HG02759 (cell line): ENCODE results near the gene PCDHB5.
"Not testable (repeated sequence)": the region's sequence is repeated elsewhere in the genome, so short reads cannot be mapped to it uniquely, and the experiment has no call there.

Experiments
- ATAC-seq: cut with Tn5 transposase; IDR thresholded peaks from one replicate; pipeline ENCODE4 v1.9.1; 2021; ENCODE audit warnings: mild to moderate bottlenecking, moderate library complexity; ENCODE audit not compliant: unreplicated experiment

PCDHB5 gene

DNA sequence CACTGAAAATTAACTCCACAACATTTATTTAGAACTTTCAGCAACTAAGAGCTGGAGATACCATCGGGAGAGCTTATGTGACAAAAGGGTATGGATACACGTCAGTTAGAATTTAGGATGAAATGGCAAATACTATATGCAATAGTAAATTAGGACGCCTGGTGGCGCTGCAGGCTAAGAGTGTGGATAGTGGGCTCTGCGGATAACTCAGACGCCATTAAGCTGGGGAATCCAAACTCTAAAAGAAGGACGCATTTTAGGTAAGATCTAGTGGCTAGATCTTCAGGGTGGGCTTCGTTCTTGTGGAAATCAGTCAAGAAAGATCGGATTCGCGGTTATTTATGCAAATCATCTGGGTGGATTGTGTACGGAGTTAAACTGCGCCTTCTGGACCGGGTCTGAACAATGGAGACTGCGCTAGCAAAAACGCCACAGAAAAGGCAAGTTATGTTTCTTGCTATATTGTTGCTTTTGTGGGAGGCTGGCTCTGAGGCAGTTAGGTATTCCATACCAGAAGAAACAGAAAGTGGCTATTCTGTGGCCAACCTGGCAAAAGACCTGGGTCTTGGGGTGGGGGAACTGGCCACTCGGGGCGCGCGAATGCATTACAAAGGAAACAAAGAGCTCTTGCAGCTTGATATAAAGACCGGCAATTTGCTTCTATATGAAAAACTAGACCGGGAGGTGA lies at the start of gene PCDHB5:
Gene PCDHB5, plus strand, starts transcription at position 177 of the 688 bp plus-strand sequence. Its CDS starts 229 bp downstream, at position 406.
- ATAC-seq = no peak

DNA sequence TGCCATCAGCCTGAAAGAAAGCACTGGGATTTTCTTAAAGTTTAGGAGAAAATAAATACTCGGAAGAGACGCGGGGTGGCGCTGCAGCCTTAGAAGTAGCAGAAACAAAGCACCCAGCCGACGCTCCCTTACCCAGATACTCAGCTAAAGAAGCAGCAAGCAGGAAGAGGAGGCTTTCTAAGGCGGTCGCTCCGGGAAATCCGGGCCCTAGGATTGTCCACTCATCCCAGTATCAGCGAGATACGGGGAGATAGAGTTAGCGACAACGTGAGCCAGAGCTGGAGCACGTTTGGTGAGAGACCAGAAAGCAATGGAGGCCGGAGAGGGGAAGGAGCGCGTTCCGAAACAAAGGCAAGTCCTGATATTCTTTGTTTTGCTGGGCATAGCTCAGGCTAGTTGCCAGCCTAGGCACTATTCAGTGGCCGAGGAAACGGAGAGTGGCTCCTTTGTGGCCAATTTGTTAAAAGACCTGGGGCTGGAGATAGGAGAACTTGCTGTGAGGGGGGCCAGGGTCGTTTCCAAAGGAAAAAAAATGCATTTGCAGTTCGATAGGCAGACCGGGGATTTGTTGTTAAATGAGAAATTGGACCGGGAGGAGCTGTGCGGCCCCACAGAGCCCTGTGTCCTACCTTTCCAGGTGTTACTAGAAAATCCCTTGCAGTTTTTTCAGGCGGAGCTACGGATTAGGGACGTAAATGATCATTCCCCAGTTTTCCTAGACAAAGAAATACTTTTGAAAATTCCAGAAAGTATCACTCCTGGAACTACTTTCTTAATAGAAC lies 40.3 kb upstream of the PCDHB5 start, which contains the start of gene PCDHB2:
Gene PCDHB2, plus strand, starts transcription at position 135 of the 782 bp plus-strand sequence. Its CDS starts 176 bp downstream, at position 311.
- ATAC-seq = no peak

DNA sequence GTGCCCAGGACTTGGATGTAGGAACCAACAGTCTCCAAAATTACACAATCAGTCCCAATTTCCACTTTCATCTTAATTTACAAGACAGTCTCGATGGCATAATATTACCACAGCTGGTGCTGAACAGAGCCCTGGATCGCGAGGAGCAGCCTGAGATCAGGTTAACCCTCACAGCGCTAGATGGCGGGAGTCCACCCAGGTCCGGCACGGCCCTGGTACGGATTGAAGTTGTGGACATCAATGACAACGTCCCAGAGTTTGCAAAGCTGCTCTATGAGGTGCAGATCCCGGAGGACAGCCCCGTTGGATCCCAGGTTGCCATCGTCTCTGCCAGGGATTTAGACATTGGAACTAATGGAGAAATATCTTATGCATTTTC lies 39.8 kb upstream of the PCDHB5 start:
- no peak for ATAC-seq

DNA sequence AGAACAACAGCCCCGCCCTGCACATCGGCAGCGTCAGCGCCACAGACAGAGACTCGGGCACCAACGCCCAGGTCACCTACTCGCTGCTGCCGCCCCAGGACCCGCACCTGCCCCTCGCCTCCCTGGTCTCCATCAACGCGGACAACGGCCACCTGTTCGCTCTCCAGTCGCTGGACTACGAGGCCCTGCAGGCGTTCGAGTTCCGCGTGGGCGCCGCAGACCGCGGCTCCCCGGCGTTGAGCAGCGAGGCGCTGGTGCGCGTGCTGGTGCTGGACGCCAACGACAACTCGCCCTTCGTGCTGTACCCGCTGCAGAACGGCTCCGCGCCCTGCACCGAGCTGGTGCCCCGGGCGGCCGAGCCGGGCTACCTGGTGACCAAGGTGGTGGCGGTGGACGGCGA lies 38.8 kb upstream of the PCDHB5 start:
- not testable (repeated sequence) for ATAC-seq

DNA sequence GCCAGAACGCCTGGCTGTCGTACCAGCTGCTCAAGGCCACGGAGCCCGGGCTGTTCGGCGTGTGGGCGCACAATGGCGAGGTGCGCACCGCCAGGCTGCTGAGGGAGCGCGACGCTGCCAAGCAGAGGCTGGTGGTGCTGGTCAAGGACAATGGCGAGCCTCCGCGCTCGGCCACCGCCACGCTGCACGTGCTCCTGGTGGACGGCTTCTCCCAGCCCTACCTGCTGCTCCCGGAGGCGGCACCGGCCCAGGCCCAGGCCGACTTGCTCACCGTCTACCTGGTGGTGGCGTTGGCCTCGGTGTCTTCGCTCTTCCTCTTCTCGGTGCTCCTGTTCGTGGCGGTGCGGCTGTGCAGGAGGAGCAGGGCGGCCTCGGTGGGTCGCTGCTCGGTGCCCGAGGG lies 38.4 kb upstream of the PCDHB5 start:
- ATAC-seq = not testable (repeated sequence)

DNA sequence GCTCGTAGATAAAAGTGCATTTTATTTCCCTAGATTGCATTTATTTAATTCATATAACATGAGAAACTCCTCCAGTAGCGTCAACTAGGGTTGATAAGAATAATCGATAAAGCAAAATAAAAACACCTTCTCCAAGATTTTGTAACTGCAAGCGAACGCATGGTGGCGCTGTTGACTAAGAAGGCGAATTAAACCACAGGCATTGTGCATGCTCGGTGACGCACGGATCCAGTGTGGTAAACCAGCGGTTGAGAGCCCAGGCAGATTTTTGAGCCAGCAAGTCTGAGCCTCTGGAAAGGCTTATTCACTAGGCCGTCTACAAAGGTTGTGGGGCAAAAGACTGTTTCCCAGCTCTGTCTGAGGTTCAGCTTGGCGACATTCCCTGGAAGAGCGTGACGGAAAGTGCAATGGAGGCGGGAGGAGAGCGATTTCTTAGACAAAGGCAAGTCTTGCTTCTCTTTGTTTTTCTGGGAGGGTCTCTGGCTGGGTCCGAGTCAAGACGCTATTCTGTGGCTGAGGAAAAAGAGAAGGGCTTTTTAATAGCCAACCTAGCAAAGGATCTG lies 34.7 kb upstream of the PCDHB5 start, which contains the start of gene PCDHB3:
Gene PCDHB3, plus strand, starts transcription at position 231 of the 563 bp plus-strand sequence. Its CDS starts 177 bp downstream, at position 408.
- no peak for ATAC-seq

DNA sequence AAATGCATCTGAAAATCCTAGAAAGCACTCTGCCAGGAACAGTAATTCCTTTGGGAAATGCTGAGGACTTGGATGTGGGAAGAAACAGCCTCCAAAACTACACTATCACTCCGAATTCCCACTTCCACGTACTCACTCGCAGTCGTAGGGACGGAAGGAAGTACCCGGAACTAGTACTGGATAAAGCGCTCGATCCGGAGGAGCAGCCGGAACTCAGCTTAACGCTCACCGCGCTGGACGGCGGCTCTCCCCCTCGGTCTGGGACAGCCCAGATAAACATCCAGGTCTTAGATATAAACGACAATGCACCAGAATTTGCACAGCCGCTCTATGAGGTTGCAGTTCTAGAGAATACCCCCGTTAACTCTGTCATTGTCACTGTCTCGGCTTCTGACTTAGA lies 33.9 kb upstream of the PCDHB5 start:
- no peak for ATAC-seq

DNA sequence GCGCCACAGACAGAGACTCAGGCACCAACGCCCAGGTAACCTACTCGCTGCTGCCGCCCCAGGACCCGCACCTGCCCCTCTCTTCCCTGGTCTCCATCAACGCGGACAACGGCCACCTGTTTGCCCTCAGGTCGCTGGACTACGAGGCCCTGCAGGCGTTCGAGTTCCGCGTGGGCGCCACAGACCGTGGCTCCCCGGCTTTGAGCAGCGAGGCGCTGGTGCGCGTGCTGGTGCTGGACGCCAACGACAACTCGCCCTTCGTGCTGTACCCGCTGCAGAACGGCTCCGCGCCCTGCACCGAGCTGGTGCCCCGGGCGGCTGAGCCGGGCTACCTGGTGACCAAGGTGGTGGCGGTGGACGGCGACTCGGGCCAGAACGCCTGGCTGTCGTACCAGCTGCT lies 32.9 kb upstream of the PCDHB5 start:
- ATAC-seq = not testable (repeated sequence)

DNA sequence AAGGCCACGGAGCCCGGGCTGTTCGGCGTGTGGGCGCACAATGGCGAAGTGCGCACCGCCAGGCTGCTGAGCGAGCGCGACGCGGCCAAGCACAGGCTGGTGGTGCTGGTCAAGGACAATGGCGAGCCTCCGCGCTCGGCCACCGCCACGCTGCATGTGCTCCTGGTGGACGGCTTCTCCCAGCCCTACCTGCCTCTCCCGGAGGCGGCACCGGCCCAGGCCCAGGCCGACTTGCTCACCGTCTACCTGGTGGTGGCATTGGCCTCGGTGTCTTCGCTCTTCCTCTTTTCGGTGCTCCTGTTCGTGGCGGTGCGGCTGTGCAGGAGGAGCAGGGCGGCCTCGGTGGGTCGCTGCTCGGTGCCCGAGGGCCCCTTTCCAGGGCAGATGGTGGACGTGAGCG lies 32.5 kb upstream of the PCDHB5 start:
- not testable (repeated sequence) for ATAC-seq

DNA sequence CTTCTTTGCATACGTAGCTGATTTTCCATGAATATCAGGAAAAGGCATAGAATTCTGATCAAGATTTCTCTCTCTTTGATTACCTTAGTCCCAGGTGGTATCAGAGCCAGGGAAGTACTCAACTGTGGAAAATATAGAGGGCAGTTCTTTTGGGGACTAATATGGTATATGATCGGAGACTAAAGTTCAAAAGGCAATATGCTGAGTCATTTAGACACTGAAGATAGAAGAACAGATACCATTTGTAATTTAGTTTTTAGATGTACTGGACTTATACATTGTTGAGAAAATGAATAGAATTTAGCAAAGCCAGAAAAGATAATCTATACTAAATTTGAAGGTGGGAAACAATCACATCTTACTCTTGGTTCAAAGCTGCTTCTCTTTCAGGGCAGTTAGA lies 29.7 kb upstream of the PCDHB5 start:
- no peak for ATAC-seq

DNA sequence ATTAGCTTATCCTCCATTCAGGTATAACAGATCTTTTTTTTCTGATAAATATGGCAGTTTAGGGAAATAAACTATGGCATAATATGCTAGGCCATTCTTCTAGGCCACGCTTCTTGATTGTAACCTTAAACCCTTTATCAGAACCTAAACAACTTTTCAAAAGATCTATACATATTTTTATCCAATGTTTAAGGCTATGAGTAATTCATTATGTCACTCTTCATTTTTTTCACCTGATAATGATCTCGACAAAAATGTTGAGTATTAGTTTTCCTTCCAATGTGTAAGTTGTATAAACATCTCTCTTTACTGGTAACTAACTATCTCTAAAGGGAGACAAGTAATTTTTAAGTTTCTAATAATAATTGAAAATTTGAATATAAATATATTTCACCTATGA lies 15.8 kb upstream of the PCDHB5 start:
- no peak for ATAC-seq

DNA sequence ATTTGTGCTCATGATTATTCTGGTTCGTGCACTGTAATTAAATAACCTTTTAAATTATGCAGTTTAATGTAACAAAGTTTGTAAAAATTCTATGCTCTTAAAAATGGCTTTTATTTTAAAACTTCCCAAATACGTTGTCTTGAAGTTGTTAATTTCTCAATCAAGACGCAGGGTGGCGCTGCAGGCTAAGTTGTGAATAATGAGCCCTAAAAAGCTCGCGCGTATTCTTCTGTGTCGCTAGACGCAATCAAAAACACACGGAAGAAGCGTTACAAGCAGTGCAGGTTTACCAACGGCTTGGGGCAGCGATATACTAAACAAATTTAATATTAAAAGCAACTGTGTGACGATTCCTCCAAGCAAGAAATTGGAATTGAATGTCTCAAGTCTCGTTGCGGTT lies 13.4 kb upstream of the PCDHB5 start, which contains the start of gene PCDHB4:
Gene PCDHB4, plus strand, starts transcription at position 256 of the 400 bp plus-strand sequence. CDS start 181 bp downstream, outside the sequence.
- ATAC-seq = no peak

DNA sequence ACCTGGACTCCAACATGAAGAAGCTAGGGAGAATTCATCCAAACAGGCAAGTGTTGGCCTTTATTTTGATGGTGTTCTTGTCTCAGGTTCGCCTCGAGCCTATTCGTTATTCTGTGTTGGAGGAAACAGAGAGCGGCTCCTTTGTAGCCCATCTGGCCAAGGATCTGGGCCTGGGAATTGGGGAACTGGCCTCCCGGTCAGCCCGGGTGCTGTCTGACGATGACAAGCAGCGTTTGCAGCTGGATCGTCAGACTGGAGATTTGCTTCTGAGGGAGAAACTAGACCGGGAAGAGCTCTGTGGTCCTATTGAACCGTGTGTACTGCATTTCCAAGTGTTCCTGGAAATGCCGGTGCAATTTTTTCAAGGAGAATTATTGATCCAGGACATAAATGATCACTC lies 13.0 kb upstream of the PCDHB5 start:
- ATAC-seq = no peak

DNA sequence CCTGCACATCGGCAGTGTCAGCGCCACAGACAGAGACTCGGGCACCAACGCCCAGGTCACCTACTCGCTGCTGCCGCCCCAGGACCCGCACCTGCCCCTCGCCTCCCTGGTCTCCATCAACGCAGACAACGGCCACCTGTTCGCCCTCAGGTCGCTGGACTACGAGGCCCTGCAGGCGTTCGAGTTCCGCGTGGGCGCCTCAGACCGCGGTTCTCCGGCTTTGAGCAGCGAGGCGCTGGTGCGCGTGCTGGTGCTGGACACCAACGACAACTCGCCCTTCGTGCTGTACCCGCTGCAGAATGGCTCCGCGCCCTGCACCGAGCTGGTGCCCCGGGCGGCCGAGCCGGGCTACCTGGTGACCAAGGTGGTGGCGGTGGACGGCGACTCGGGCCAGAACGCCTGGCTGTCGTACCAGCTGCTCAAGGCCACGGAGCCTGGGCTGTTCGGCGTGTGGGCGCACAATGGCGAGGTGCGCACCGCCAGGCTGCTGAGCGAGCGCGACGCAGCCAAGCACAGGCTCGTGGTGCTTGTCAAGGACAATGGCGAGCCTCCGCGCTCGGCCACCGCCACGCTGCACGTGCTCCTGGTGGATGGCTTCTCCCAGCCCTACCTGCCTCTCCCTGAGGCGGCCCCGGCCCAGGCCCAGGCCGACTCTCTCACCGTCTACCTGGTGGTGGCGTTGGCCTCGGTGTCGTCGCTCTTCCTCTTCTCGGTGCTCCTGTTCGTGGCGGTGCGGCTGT lies 11.4 kb upstream of the PCDHB5 start:
- not testable (repeated sequence) for ATAC-seq

DNA sequence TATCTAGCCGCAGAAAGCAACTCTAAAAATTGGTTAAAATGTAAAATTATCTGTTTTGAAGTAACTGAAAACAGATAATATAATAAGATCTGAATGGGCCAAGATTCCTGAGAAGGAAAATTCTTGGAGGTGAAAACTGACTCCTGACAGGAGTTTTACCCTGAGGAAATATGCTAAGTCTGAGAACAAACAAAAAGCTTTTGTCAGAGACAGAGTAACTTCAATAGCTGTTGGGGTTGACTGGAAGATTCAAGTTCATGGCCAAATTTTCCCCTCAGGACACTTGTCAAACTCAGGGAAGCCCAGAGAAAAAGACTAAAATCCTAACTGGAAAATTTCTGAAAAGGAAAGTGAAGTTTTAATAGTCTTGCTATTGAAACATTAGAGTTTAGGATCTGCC lies 7.7 kb upstream of the PCDHB5 start:
- no peak for ATAC-seq

DNA sequence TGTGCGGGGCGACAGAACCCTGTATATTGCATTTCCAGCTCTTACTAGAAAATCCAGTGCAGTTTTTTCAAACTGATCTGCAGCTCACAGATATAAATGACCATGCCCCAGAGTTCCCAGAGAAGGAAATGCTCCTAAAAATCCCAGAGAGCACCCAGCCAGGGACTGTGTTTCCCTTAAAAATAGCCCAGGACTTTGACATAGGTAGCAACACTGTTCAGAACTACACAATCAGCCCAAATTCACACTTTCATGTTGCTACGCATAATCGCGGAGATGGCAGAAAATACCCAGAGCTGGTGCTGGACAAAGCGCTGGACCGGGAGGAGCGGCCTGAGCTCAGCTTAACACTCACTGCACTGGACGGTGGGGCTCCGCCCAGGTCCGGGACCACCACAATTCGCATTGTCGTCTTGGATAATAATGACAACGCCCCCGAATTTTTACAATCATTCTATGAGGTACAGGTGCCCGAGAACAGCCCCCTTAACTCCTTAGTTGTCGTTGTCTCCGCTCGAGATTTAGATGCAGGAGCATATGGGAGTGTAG lies 786 bp downstream of the PCDHB5 start:
- ATAC-seq = no peak

DNA sequence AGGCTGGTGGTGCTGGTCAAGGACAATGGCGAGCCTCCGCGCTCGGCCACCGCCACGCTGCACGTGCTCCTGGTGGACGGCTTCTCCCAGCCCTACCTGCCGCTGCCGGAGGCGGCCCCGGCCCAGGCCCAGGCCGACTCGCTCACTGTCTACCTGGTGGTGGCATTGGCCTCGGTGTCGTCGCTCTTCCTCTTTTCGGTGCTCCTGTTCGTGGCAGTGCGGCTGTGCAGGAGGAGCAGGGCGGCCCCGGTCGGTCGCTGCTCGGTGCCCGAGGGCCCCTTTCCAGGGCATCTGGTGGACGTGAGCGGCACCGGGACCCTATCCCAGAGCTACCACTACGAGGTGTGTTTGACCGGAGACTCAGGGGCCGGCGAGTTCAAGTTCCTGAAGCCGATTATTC lies 2.3 kb downstream of the PCDHB5 start:
- not testable (repeated sequence) for ATAC-seq

DNA sequence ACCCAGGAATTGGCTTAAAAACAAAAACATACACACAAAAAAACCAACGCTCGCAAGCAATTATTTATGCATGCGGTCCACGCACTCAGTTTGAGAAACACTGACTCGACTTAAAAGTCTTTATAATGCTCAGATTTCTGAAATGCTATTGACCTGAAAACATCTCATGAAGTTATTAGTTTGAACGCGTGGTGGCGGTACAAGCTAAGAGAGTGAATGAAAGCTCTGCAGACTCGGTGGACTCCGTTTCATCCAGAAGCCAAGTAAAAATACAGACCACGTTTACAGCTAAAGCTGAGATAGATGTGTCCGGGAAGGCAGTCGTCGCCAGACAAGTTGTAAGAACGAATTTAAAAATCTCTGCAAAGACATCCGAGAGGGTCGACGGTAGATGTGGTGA lies 14.8 kb downstream of the PCDHB5 start, which contains the start of gene PCDHB6:
Gene PCDHB6, plus strand, starts transcription at position 246 of the 400 bp plus-strand sequence. CDS start 201 bp downstream, outside the sequence.
- ATAC-seq = no peak

DNA sequence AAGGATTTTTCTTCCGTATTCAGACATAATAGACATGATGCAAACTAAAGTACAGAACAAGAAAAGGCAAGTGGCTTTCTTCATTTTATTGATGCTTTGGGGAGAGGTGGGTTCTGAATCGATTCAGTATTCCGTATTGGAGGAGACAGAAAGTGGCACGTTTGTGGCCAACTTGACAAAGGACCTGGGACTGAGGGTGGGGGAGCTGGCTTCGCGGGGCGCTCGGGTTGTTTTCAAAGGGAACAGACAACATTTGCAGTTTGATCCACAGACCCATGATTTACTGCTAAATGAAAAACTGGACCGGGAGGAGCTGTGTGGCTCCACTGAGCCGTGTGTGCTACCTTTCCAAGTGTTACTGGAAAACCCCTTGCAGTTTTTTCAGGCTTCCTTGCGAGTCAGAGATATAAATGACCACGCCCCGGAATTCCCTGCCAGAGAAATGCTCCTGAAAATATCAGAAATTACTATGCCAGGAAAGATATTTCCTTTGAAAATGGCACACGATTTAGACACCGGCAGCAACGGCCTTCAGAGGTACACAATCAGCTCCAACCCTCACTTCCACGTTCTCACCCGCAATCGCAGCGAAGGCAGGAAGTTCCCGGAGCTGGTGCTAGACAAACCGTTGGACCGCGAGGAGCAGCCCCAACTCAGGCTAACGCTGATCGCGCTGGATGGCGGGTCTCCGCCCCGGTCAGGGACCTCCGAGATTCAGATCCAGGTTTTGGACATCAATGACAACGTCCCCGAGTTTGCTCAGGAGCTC lies 15.4 kb downstream of the PCDHB5 start:
- ATAC-seq = no peak

DNA sequence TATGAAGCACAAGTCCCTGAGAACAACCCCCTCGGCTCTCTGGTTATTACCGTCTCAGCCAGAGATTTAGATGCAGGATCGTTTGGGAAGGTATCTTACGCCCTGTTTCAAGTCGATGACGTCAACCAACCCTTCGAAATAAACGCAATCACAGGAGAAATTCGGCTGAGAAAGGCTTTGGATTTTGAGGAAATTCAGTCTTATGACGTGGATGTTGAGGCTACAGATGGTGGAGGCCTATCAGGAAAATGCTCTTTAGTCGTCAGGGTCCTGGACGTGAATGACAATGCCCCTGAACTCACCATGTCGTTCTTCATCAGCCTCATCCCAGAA lies 16.0 kb downstream of the PCDHB5 start:
- no peak for ATAC-seq
